ENCODE data around the gene SNX19.
A peak's percentile ranks its signal among the peaks of the same experiment; 100 is the strongest.
"Not testable (repeated sequence)": the region's sequence is repeated elsewhere in the genome, so short reads cannot be mapped to it uniquely, and the experiment has no call there.

SNX19 gene

GRCh38 chr11:130872981-130873380, 43.3 kb downstream of the SNX19 start:
- DNase-seq (ENCODE audit: low read depth, low spot score), result peak; percentile 13

GRCh38 chr11:130872513-130872912, 43.8 kb downstream of the SNX19 start:
- no peak for DNase-seq (ENCODE audit: low read depth, low spot score)

GRCh38 chr11:130872102-130872501, 44.2 kb downstream of the SNX19 start:
- DNase-seq (ENCODE audit: low read depth, low spot score), result no peak

GRCh38 chr11:130871616-130872015, 44.7 kb downstream of the SNX19 start:
- no peak for DNase-seq (ENCODE audit: low read depth, low spot score)

GRCh38 chr11:130868721-130869390, 47.4 kb downstream of the SNX19 start:
- DNase-seq (ENCODE audit: low read depth, low spot score), result no peak

- DNase-seq (ENCODE audit: low read depth, low spot score), result no peak
Measured at GRCh38 chr11:130868086-130868710, 48.1 kb downstream of the SNX19 start.

- DNase-seq (ENCODE audit: low read depth, low spot score), result no peak
Measured at GRCh38 chr11:130866831-130867230, 49.4 kb downstream of the SNX19 start.

GRCh38 chr11:130865774-130866114, 50.5 kb downstream of the SNX19 start:
- no peak for DNase-seq (ENCODE audit: low read depth, low spot score)

GRCh38 chr11:130865091-130865773, 51.0 kb downstream of the SNX19 start:
- no peak for DNase-seq (ENCODE audit: low read depth, low spot score)

GRCh38 chr11:130861902-130862860, 54.1 kb downstream of the SNX19 start:
- peak; percentile 70 for DNase-seq (ENCODE audit: low read depth, low spot score)

GRCh38 chr11:130861283-130861682, 55.0 kb downstream of the SNX19 start:
- DNase-seq (ENCODE audit: low read depth, low spot score), result no peak

- DNase-seq (ENCODE audit: low read depth, low spot score), result no peak
Measured at GRCh38 chr11:130859886-130860285, 56.4 kb downstream of the SNX19 start.

- no peak for DNase-seq (ENCODE audit: low read depth, low spot score)
Measured at GRCh38 chr11:130858215-130858614, 58.1 kb downstream of the SNX19 start.

GRCh38 chr11:130855707-130856106, 60.6 kb downstream of the SNX19 start:
- not testable (repeated sequence) for DNase-seq (ENCODE audit: low read depth, low spot score)

GRCh38 chr11:130854483-130854882, 61.8 kb downstream of the SNX19 start:
- DNase-seq (ENCODE audit: low read depth, low spot score), result no peak

- DNase-seq (ENCODE audit: low read depth, low spot score), result no peak
Measured at GRCh38 chr11:130852589-130852988, 63.7 kb downstream of the SNX19 start.

- DNase-seq (ENCODE audit: low read depth, low spot score), result no peak
Measured at GRCh38 chr11:130850185-130850944, 65.9 kb downstream of the SNX19 start.

GRCh38 chr11:130849215-130849568, 67.1 kb downstream of the SNX19 start:
- DNase-seq (ENCODE audit: low read depth, low spot score), result no peak

GRCh38 chr11:130848361-130849214, 67.7 kb downstream of the SNX19 start:
- DNase-seq (ENCODE audit: low read depth, low spot score), result no peak

GRCh38 chr11:130847517-130847916, 68.8 kb downstream of the SNX19 start:
- no peak for DNase-seq (ENCODE audit: low read depth, low spot score)

Measured in brain pericyte (primary cell).